Measurements from ENCODE around the gene ALS2CL. TPM values are rescaled to one million over a fixed set of nuclear protein-coding genes. Genes with fewer than 3 reads are reported as not detected.

Gene ALS2CL
- polyA plus RNA-seq, 4 donors, result 11.8 to 100.0 (median 46.5) TPM

DNA sequence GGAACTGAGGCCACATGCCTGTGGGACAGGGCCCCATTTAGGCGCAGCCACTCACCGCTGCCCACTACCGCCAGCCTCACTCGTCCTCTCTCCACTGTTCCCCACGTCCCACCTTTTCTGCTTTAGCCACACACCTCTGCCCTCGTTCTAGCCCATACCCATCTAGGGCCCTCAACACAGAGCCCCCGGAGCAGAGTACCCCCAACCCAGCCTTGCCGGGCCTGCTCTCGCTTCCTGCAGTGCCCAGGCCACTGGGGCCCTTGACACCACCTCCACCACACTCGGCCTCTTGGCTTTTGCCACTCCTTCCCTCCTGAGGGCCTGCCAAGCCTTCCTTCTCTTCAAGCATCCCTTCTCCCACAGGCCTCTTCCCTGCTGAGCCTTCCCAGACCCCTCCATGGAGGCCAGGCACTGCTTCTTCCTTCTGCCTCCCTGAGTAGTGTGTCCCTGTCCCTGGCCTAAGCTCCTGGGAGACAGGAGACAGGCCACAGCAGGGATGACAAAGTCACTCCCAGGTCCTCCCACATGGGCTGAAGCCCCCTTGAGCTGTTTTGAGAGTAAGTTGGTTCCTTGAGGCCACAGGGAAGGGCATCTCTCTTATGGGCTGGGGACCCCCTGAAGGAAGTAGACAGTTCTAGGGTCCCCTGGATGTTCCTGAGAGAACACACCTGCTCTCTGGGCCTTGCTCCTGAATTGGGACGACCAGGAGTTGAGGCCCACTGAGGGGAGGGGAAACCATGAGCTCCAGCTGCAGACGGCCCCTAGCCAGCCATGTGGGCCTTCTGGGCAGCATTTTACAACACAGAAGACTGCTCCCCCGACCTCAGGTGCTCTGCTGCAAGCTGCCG lies 19.8 kb upstream of the ALS2CL start:
- no peak overlapping the region for H3K27ac ChIP-seq (ENCODE audit: low read depth in 1 of 3, low read length in 2 of 3)
- no peaks in the 10 kb centered on the region for H3K27me3 ChIP-seq (ENCODE audit: control insufficient read depth in 3 of 3, insufficient read depth in 3 of 3, low read length in 3 of 3)
- no peak overlapping the region for H3K4me3 ChIP-seq (ENCODE audit: low read depth in 1 of 3, low read length in 3 of 3)
- peaks cover 0 to 9% (median 0%) of the 10 kb centered on the region in 3 donors for H3K4me1 ChIP-seq (ENCODE audit: control insufficient read depth in 3 of 3, insufficient read depth in 2 of 3, low read depth in 1 of 3, low read length in 2 of 3)
- 73 to 82% (median 76%) methylated on average over 14 of the region's 14 CpGs for WGBS, 3 donors
- no peaks in the 10 kb centered on the region for H3K9me3 ChIP-seq (ENCODE audit: control insufficient read depth in 2 of 2, insufficient read depth in 1 of 2, low read depth in 1 of 2, low read length in 1 of 2)
- DNase-seq (no peak), FAIRE-seq (no peak)
- no peaks in the 10 kb centered on the region for H3K36me3 ChIP-seq (ENCODE audit: control insufficient read depth in 3 of 3, insufficient read depth in 2 of 3, low read depth in 1 of 3, low read length in 3 of 3)

DNA sequence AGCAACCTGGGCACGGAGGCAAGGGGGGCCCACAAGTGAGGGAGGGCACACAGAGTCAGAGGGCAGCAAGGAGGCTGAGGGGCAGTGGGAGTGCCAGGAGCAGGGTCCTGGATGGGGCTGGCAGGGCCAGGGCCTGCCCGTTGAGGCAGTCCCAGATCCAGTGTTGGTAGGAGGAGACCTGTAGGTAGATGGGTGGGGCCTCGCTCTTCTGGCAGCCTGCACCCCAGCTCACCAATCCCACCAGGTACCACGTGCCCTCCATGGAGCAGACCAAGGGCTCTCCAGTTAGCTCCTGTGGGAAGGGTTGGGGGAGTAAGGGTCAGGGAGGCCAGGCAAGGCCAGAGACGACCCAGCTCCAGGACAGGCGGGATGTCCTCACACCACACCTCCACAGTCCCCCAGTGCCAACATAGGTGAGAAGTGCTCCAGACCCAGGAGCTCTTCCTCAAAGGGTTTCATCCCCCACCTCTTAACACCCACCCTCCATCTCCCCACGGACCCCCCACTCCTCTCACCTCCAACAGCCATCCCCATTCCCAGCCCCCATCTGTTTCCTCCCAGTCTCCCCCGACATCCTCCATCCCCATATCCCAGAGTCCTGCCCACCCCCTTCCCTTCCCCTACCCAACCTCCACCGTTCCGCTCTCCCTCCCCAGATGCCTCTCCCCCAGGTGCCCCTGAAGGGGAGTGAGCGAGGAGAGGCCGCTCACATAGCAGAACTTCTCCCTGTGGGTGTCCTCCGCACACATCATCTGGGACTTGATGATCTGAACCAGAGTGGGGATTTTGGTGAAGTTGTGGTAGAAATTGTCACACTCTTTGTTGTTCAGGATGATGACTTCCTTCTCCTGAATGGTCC lies 18.9 kb upstream of the ALS2CL start:
- no peaks in the 10 kb centered on the region for H3K27me3 ChIP-seq (ENCODE audit: control insufficient read depth in 3 of 3, insufficient read depth in 3 of 3, low read length in 3 of 3)
- no peak overlapping the region for H3K4me3 ChIP-seq (ENCODE audit: low read depth in 1 of 3, low read length in 3 of 3)
- no peak overlapping the region for H3K27ac ChIP-seq (ENCODE audit: low read depth in 1 of 3, low read length in 2 of 3)
- 83 to 86% (median 85%) methylated on average over 10 to 13 of the region's 13 CpGs for WGBS, 3 donors
- H3K36me3 ChIP-seq (ENCODE audit: control insufficient read depth in 3 of 3, insufficient read depth in 2 of 3, low read depth in 1 of 3, low read length in 3 of 3), result no peaks in the 10 kb centered on the region
- FAIRE-seq (no peak), DNase-seq (no peak)
- H3K4me1 ChIP-seq (ENCODE audit: control insufficient read depth in 3 of 3, insufficient read depth in 2 of 3, low read depth in 1 of 3, low read length in 2 of 3), result peaks cover 0 to 9% (median 0%) of the 10 kb centered on the region in 3 donors
- H3K9me3 ChIP-seq (ENCODE audit: control insufficient read depth in 2 of 2, insufficient read depth in 1 of 2, low read depth in 1 of 2, low read length in 1 of 2), result no peaks in the 10 kb centered on the region

DNA sequence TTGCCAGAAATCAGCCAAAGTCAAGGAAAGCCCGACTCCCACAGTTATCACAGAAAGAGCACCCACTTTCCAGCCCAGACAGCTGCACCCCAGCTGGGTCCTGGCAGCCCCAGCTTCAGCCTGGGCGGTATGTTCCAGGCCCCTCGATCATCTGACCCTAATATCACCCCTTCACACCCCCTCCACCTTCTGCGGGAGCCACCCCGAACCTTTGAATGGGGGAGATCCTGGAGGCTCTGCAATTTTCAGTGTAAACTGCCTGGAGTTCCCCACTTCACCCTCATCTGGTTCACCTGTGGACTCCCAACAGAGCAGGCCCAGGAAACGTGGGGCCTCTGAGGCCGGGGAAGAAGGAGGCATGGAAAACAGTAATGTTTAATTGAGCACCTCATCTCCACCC lies 18.3 kb upstream of the ALS2CL start:
- DNase-seq (no peak), FAIRE-seq (no peak)
- no peaks in the 10 kb centered on the region for H3K36me3 ChIP-seq (ENCODE audit: control insufficient read depth in 3 of 3, insufficient read depth in 2 of 3, low read depth in 1 of 3, low read length in 3 of 3)
- no peak overlapping the region for H3K27ac ChIP-seq (ENCODE audit: low read depth in 1 of 3, low read length in 2 of 3)
- H3K27me3 ChIP-seq (ENCODE audit: control insufficient read depth in 3 of 3, insufficient read depth in 3 of 3, low read length in 3 of 3), result no peaks in the 10 kb centered on the region
- H3K4me3 ChIP-seq (ENCODE audit: low read depth in 1 of 3, low read length in 3 of 3), result no peak overlapping the region
- H3K9me3 ChIP-seq (ENCODE audit: control insufficient read depth in 2 of 2, insufficient read depth in 1 of 2, low read depth in 1 of 2, low read length in 1 of 2), result no peaks in the 10 kb centered on the region
- H3K4me1 ChIP-seq (ENCODE audit: control insufficient read depth in 3 of 3, insufficient read depth in 2 of 3, low read depth in 1 of 3, low read length in 2 of 3), result peaks cover 0 to 9% (median 0%) of the 10 kb centered on the region in 3 donors
- whole genome bisulfite sequencing, 3 donors, result 75 to 81% (median 77%) methylated on average over 7 of the region's 7 CpGs

DNA sequence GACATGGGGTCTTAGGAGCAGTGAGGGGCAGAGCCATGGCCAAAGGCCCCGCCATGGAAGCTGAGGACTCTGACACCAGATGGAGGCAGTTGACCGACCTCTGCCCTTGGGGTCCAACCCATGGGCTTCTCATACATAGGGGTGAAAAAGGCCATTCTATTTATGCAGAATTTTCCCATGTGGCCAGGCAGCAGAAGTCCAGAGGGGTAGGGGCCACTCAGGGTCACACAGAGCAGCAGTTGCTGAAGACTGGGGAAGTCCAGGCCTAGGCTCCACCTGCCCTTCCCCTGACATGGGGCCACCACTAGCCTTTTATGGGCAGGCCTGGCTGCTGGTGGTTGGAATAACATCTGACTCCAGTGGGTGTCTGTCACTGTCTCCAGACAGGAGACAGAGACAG lies 17.8 kb upstream of the ALS2CL start:
- Histone ChIP-seq H3K9me3 (ENCODE audit: control insufficient read depth in 2 of 2, insufficient read depth in 1 of 2, low read depth in 1 of 2, low read length in 1 of 2) (no peaks in the 10 kb centered on the region), H3K27ac (ENCODE audit: low read depth in 1 of 3, low read length in 2 of 3) (no peak overlapping the region), H3K4me1 (ENCODE audit: control insufficient read depth in 3 of 3, insufficient read depth in 2 of 3, low read depth in 1 of 3, low read length in 2 of 3) (peaks cover 0 to 9% (median 0%) of the 10 kb centered on the region in 3 donors), H3K36me3 (ENCODE audit: control insufficient read depth in 3 of 3, insufficient read depth in 2 of 3, low read depth in 1 of 3, low read length in 3 of 3) (no peaks in the 10 kb centered on the region), H3K4me3 (ENCODE audit: low read depth in 1 of 3, low read length in 3 of 3) (no peak overlapping the region), H3K27me3 (ENCODE audit: control insufficient read depth in 3 of 3, insufficient read depth in 3 of 3, low read length in 3 of 3) (no peaks in the 10 kb centered on the region)
- 83 to 96% (median 93%) methylated on average over 2 of the region's 2 CpGs for WGBS, 3 donors
- DNase-seq (peak in 1 of 2 donors; percentile 54), FAIRE-seq (no peak)

DNA sequence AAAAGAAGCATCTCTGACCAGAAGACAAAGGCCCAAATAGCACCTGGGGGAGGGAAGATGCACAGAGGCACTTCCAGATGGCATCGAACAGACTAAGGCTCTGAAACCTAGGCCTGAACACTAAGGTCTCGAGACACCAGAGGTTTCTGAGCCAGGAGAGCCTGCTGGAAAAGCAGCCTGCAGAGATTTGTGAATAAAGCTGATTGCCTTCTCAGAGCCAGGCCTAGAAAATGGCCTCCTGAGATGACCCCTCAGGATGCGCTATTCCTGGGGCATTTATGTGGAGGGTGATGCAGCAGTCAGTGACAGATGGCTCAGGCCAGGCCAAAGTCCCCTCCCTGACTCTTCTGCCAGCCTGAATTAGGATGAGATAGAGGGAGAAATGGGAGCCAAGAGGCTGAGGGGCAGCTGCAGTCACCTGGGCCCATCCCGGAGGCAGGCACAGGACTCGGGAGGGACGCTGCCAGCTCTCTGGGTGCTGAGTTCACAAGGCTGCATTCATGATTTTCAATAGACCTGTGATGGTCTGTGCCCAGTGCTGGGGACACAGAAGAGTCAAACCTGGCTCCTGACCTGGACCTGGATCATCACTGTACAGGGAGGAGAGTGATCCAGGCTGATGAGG lies 17.3 kb upstream of the ALS2CL start:
- peaks cover 0 to 9% (median 0%) of the 10 kb centered on the region in 3 donors for H3K4me1 ChIP-seq (ENCODE audit: control insufficient read depth in 3 of 3, insufficient read depth in 2 of 3, low read depth in 1 of 3, low read length in 2 of 3)
- H3K4me3 ChIP-seq (ENCODE audit: low read depth in 1 of 3, low read length in 3 of 3), result no peak overlapping the region
- H3K27ac ChIP-seq (ENCODE audit: low read depth in 1 of 3, low read length in 2 of 3), result no peak overlapping the region
- H3K9me3 ChIP-seq (ENCODE audit: control insufficient read depth in 2 of 2, insufficient read depth in 1 of 2, low read depth in 1 of 2, low read length in 1 of 2), result no peaks in the 10 kb centered on the region
- DNase-seq, result no peak
- FAIRE-seq, result no peak
- H3K36me3 ChIP-seq (ENCODE audit: control insufficient read depth in 3 of 3, insufficient read depth in 2 of 3, low read depth in 1 of 3, low read length in 3 of 3), result no peaks in the 10 kb centered on the region
- H3K27me3 ChIP-seq (ENCODE audit: control insufficient read depth in 3 of 3, insufficient read depth in 3 of 3, low read length in 3 of 3), result no peaks in the 10 kb centered on the region
- 87 to 93% (median 88%) methylated on average over 6 of the region's 6 CpGs for WGBS, 3 donors

DNA sequence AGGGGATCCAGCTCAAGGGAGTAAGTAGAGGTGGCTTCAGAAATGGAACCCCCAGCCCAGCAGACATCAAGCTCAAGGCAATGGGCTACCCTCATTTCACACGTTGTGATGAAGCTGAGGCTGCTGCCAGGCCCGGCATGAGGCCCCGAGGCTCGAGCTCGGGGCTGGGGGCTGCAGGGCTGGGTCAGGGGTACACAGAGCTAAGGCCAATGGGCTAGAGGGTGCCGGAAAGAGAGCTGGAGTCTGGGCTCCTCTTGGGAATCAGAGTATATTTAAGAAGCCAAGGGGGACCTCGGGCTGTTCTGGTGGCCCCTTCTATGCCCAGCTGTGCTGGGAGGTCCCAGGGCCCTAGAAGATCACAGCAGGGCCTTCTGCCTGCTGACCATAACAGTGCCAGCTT lies 16.8 kb upstream of the ALS2CL start:
- Histone ChIP-seq H3K27ac (ENCODE audit: low read depth in 1 of 3, low read length in 2 of 3) (no peak overlapping the region), H3K27me3 (ENCODE audit: control insufficient read depth in 3 of 3, insufficient read depth in 3 of 3, low read length in 3 of 3) (no peaks in the 10 kb centered on the region), H3K4me3 (ENCODE audit: low read depth in 1 of 3, low read length in 3 of 3) (no peak overlapping the region), H3K36me3 (ENCODE audit: control insufficient read depth in 3 of 3, insufficient read depth in 2 of 3, low read depth in 1 of 3, low read length in 3 of 3) (no peaks in the 10 kb centered on the region), H3K4me1 (ENCODE audit: control insufficient read depth in 3 of 3, insufficient read depth in 2 of 3, low read depth in 1 of 3, low read length in 2 of 3) (peaks cover 0 to 10% (median 0%) of the 10 kb centered on the region in 3 donors), H3K9me3 (ENCODE audit: control insufficient read depth in 2 of 2, insufficient read depth in 1 of 2, low read depth in 1 of 2, low read length in 1 of 2) (no peaks in the 10 kb centered on the region)
- no peak for FAIRE-seq
- 77 to 85% (median 85%) methylated on average over 7 of the region's 7 CpGs for WGBS, 3 donors
- DNase-seq, result no peak

DNA sequence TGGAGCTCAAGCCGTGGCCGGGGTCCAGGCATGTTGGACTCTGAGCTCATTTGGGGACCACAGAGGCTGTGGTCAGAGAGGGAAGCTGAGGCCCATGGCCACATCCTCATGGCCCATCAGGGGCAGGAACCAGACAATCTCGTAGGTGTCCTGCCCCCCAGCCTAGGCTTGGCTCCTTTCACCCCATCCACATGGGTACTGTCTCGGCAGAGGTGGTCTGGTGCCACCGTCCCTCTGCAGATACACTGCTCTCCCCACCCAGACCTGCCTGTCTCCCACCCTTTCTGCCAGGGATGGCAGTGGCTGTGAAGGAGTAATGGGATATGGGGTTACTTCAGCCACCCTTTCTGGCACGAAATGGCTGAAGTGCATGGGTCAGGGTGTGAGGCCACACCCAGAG lies 16.2 kb upstream of the ALS2CL start:
- FAIRE-seq, result no peak
- 80 to 92% (median 85%) methylated on average over 6 of the region's 6 CpGs for WGBS, 3 donors
- no peak for DNase-seq
- no peak overlapping the region for H3K4me3 ChIP-seq (ENCODE audit: low read depth in 1 of 3, low read length in 3 of 3)
- H3K27me3 ChIP-seq (ENCODE audit: control insufficient read depth in 3 of 3, insufficient read depth in 3 of 3, low read length in 3 of 3), result no peaks in the 10 kb centered on the region
- peaks cover 0 to 14% (median 0%) of the 10 kb centered on the region in 3 donors for H3K4me1 ChIP-seq (ENCODE audit: control insufficient read depth in 3 of 3, insufficient read depth in 2 of 3, low read depth in 1 of 3, low read length in 2 of 3)
- no peak overlapping the region for H3K27ac ChIP-seq (ENCODE audit: low read depth in 1 of 3, low read length in 2 of 3)
- H3K9me3 ChIP-seq (ENCODE audit: control insufficient read depth in 2 of 2, insufficient read depth in 1 of 2, low read depth in 1 of 2, low read length in 1 of 2), result no peaks in the 10 kb centered on the region
- no peaks in the 10 kb centered on the region for H3K36me3 ChIP-seq (ENCODE audit: control insufficient read depth in 3 of 3, insufficient read depth in 2 of 3, low read depth in 1 of 3, low read length in 3 of 3)

DNA sequence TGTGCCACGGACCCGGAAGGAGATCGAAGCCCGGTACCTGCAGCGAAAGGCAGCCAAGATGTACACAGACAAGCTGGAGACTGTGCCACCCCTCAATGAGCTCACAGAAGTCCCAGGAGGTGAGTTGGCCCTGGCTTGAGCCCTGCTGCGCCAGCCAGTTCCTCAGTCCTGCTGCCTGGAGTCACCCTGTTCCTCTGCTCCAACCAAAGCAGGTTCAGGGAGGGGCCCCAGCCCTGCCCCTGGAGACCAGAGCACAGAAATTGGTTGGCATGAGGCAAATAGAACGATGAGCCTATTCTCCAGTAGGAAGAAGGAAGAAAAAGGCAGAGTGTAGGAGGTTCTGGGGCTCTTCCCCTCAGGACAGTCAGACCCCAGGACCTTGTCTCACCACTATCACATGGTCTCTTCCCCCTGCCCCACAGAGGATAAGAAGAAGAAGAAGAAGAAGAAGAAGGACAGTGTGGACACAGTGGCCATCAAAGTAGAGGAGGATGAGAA lies 15.7 kb upstream of the ALS2CL start:
- Histone ChIP-seq H3K9me3 (ENCODE audit: control insufficient read depth in 2 of 2, insufficient read depth in 1 of 2, low read depth in 1 of 2, low read length in 1 of 2) (no peaks in the 10 kb centered on the region), H3K27me3 (ENCODE audit: control insufficient read depth in 3 of 3, insufficient read depth in 3 of 3, low read length in 3 of 3) (no peaks in the 10 kb centered on the region), H3K27ac (ENCODE audit: low read depth in 1 of 3, low read length in 2 of 3) (no peak overlapping the region), H3K4me3 (ENCODE audit: low read depth in 1 of 3, low read length in 3 of 3) (no peak overlapping the region), H3K4me1 (ENCODE audit: control insufficient read depth in 3 of 3, insufficient read depth in 2 of 3, low read depth in 1 of 3, low read length in 2 of 3) (peaks cover 0 to 14% (median 0%) of the 10 kb centered on the region in 3 donors), H3K36me3 (ENCODE audit: control insufficient read depth in 3 of 3, insufficient read depth in 2 of 3, low read depth in 1 of 3, low read length in 3 of 3) (no peaks in the 10 kb centered on the region)
- WGBS, 3 donors, result 90 to 93% (median 93%) methylated on average over 7 of the region's 7 CpGs
- no peak for DNase-seq
- no peak for FAIRE-seq

All from small intestine (tissue), 7 donors.